Sigmoid colon (tissue), 7 donors: ENCODE results near the gene PWP1. TPM values are rescaled to one million over a fixed set of nuclear protein-coding genes. Genes with fewer than 3 reads are reported as not detected.

ENCODE experiments used
- DNase-seq: peaks from one replicate; pipeline ENCODE4 v3.0.0-alpha.2; 2019
- H3K27ac ChIP-seq, 4 donors: fragments of 200-600 bp; sonication (generic); one replicate each; pipeline ENCODE4 v1.5.1; 2016 to 2019; ENCODE audit warnings: mild to moderate bottlenecking in 1 of 4
- H3K27me3 ChIP-seq, 3 donors: fragments of 200-600 bp; sonication (generic); one replicate each; pipeline ENCODE4 v1.5.1; 2019; ENCODE audit warnings: mild to moderate bottlenecking in 1 of 3
- H3K36me3 ChIP-seq, 4 donors: fragments of 200-600 bp; sonication (generic); one replicate each; pipeline ENCODE4 v1.5.1; 2016 to 2019
- H3K4me1 ChIP-seq, 4 donors: fragments of 200-600 bp; sonication (generic); one replicate each; pipeline ENCODE4 v1.5.1; 2017 to 2019
- H3K4me3 ChIP-seq, 4 donors: fragments of 200-600 bp; sonication (generic); one replicate each; pipeline ENCODE4 v1.5.1; 2017 to 2019; ENCODE audit warnings: mild to moderate bottlenecking in 2 of 4, moderate library complexity in 1 of 4
- H3K9me3 ChIP-seq, 4 donors: fragments of 200-600 bp in 3 of 4; sonication (generic) in 3 of 4; one replicate each; pipeline versions ENCODE4 v1.5.1 to v1.6.1; 2013 to 2019
- EP300 ChIP-seq, 4 donors: sonication (generic); formaldehyde crosslinking; IDR thresholded peaks; one replicate each; pipeline ENCODE4 v1.6.1; 2017; ENCODE audit warnings: antibody characterized with exemption in 4 of 4
- POLR2A ChIP-seq, 2 donors: fragments of 450-650 bp; IDR thresholded peaks; one replicate each; pipeline ENCODE4 v1.6.1; 2016; ENCODE audit warnings: antibody characterized with exemption in 2 of 2, mild to moderate bottlenecking in 2 of 2, moderate library complexity in 2 of 2
- POLR2AphosphoS5 ChIP-seq, 4 donors: sonication (generic); formaldehyde crosslinking; IDR thresholded peaks; one replicate each; pipeline ENCODE4 v1.6.1; 2017; ENCODE audit warnings: antibody characterized with exemption in 4 of 4
- WGBS, 2 donors: extraction: QIAGEN DNeasy Blood & Tissue Kit; methylation state at CpG; one replicate each; pipeline ENCODE4 v1.1.7; 2013; 5-methylcytosine and 5-hydroxymethylcytosine counted together
- intact Hi-C: fragments of 100-400 bp; cut with DNase I; formaldehyde crosslinking; loops from one replicate; pipeline ENCODE4 v1.15.1; 2023
- polyA plus RNA-seq, 3 donors: library from polyadenylated mRNA; stranded (reverse); fragments of 200-250 nt; gene quantifications; one replicate each; pipeline ENCODE4 v1.2.3, GENCODE V29; 2013
- total RNA-seq, 4 donors: library from RNA; depleted of rRNA; stranded (reverse); fragments of >200 nt; gene quantifications; one replicate each; pipeline ENCODE4 v1.1.0, GENCODE V29; 2016
- TF ChIP-seq, protein P1 (sequence below), 4 experiments: fragments of 450-650 bp in 3 of 4; fragments of 200-600 bp in 1 of 4; IDR thresholded peaks; one replicate each; pipeline ENCODE4 v1.5.1; 2016 to 2019; ENCODE audit warnings: antibody characterized with exemption in 4 of 4, mild to moderate bottlenecking in 3 of 4, moderate library complexity in 2 of 4
- donor health status: healthy with polysubstance abuse.
- donor health status: Bipolar disorder and iron deficiency.
- donor health status: healthy.

Gene PWP1
- total and polyA plus RNA-seq, 7 donors = 15.3 to 98.3 (median 49.9) TPM

GRCh38 chr12:107666009-107666408 lies 19.6 kb upstream of the PWP1 start:
- WGBS, 2 donors = 93 to 94% methylated on average over 1 of the region's 1 CpG
- intact Hi-C loops = no loop called here

DNA sequence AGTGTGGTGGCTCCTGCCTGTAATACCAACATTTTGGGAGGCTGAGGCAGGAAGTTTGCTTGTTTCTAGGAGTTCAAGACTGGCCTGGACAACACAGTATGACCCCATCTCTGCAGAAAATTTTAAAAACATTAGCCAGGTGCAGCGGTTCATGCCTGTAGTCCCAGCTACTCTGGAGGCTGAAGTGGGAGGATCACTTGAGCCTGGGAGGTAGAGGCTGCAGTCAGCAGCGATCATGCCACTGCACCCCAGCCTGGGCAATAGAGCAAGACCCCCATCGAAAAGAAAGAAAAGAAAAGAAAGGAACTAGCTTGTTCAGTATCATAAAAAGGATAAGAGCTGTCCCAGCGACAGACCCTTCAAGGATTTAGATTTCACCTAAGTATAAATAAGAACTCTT lies 18.1 kb upstream of the PWP1 start:
- Histone ChIP-seq H3K27ac (no peak overlapping the region), H3K9me3 (no peaks in the 10 kb centered on the region), H3K36me3 (no peaks in the 10 kb centered on the region), H3K4me1 (no peaks in the 10 kb centered on the region), H3K4me3 (no peak overlapping the region), H3K27me3 (peaks cover 0 to 28% (median 0%) of the 10 kb centered on the region in 3 donors)
- intact Hi-C loops = no loop called here
- WGBS, 2 donors = 90% methylated on average over 4 of the region's 4 CpGs
- DNase-seq = no peak
- TF ChIP-seq, protein P1, sequence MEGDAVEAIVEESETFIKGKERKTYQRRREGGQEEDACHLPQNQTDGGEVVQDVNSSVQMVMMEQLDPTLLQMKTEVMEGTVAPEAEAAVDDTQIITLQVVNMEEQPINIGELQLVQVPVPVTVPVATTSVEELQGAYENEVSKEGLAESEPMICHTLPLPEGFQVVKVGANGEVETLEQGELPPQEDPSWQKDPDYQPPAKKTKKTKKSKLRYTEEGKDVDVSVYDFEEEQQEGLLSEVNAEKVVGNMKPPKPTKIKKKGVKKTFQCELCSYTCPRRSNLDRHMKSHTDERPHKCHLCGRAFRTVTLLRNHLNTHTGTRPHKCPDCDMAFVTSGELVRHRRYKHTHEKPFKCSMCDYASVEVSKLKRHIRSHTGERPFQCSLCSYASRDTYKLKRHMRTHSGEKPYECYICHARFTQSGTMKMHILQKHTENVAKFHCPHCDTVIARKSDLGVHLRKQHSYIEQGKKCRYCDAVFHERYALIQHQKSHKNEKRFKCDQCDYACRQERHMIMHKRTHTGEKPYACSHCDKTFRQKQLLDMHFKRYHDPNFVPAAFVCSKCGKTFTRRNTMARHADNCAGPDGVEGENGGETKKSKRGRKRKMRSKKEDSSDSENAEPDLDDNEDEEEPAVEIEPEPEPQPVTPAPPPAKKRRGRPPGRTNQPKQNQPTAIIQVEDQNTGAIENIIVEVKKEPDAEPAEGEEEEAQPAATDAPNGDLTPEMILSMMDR (IDR thresholded peaks at IDR 0.05) = no peak
- TF ChIP-seq EP300 (IDR thresholded peaks at IDR 0.05) = no peak

More at GRCh38 chr12:107666009-107666408, 19.6 kb upstream of the PWP1 start:
- Histone ChIP-seq H3K4me3 (no peak overlapping the region), H3K4me1 (no peaks in the 10 kb centered on the region), H3K27ac (no peak overlapping the region), H3K27me3 (peaks cover 0 to 24% (median 0%) of the 10 kb centered on the region in 3 donors), H3K9me3 (no peaks in the 10 kb centered on the region), H3K36me3 (no peaks in the 10 kb centered on the region)
- no peak for DNase-seq
- TF ChIP-seq, protein P1 (IDR thresholded peaks at IDR 0.05) = no peak
- TF ChIP-seq POLR2AphosphoS5 (IDR thresholded peaks at IDR 0.05) = no peak
- TF ChIP-seq EP300 (IDR thresholded peaks at IDR 0.05) = no peak
- TF ChIP-seq POLR2A (IDR thresholded peaks at IDR 0.05) = no peak

GRCh38 chr12:107668320-107669098 lies 17.1 kb upstream of the PWP1 start:
- WGBS, 2 donors = 67 to 81% methylated on average over 9 of the region's 9 CpGs
- no peak for TF ChIP-seq POLR2A (IDR thresholded peaks at IDR 0.05)
- TF ChIP-seq, protein P1 (IDR thresholded peaks at IDR 0.05) = no peak
- no peak for TF ChIP-seq EP300 (IDR thresholded peaks at IDR 0.05)
- TF ChIP-seq POLR2AphosphoS5 (IDR thresholded peaks at IDR 0.05) = no peak
- H3K36me3 ChIP-seq = no peaks in the 10 kb centered on the region
- intact Hi-C loops = no loop called here
- H3K9me3 ChIP-seq = no peaks in the 10 kb centered on the region
- H3K27me3 ChIP-seq = peaks cover 0 to 28% (median 0%) of the 10 kb centered on the region in 3 donors
- no peak overlapping the region for H3K27ac ChIP-seq
- no peak for DNase-seq
- H3K4me3 ChIP-seq = no peak overlapping the region
- no peaks in the 10 kb centered on the region for H3K4me1 ChIP-seq

DNA sequence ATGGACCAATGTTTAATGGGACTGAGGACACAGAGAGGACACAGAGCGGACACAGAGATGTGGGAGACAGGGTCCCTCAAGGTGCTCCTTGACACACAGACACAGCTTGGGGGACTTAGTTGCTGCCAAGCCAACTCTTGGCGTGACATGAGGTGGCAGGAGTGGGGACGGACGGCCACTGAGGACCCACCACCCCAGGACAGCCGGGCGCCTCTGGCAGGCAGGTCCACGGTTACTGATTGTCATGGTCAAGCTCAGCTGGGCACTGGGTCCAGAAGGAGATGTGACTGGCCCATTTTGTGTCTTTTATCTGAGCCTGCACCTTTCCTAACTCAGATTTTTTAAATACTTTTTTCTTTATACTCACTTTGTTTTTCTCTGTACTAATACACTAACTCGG lies 15.7 kb upstream of the PWP1 start:
- intact Hi-C loops = no loop called here
- no peak overlapping the region for H3K27ac ChIP-seq
- no peaks in the 10 kb centered on the region for H3K4me1 ChIP-seq
- H3K4me3 ChIP-seq = no peak overlapping the region
- DNase-seq = no peak
- WGBS, 2 donors = 84 to 91% methylated on average over 8 of the region's 8 CpGs
- peaks cover 0 to 28% (median 0%) of the 10 kb centered on the region in 3 donors for H3K27me3 ChIP-seq
- TF ChIP-seq EP300 (IDR thresholded peaks at IDR 0.05) (no peak), POLR2A (IDR thresholded peaks at IDR 0.05) (no peak), POLR2AphosphoS5 (IDR thresholded peaks at IDR 0.05) (no peak)
- TF ChIP-seq, protein P1 (IDR thresholded peaks at IDR 0.05) = no peak
- no peaks in the 10 kb centered on the region for H3K9me3 ChIP-seq
- no peaks in the 10 kb centered on the region for H3K36me3 ChIP-seq
